Measurements from ENCODE around the gene C16orf46.

The C16orf46 gene

GRCh38 chr16:81073560-81074330 lies 3.3 kb downstream of the C16orf46 start:
- no peak for DNase-seq

DNA sequence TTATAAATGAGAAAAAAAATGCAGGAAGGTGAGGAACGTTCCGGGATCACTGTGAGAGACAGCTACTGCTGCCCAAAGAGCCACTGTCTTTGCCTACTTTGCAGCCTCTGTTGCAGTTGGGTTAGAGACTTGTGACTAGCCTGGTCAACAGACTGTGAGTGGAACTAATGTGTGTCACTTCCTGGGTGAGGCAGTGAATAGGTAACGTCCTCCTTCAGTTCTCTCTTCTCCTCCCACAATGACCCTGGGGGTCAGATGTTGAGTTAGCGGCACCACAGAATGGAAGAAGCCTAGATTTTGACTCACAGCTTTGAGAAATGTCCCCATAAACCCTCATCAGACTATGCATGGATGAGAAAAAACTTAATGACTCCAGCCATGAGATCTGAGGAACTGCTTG lies 5.2 kb downstream of the C16orf46 start:
- no peak for DNase-seq

- DNase-seq, result no peak
Measured at GRCh38 chr16:81070979-81071378, 6.1 kb downstream of the C16orf46 start.

DNA sequence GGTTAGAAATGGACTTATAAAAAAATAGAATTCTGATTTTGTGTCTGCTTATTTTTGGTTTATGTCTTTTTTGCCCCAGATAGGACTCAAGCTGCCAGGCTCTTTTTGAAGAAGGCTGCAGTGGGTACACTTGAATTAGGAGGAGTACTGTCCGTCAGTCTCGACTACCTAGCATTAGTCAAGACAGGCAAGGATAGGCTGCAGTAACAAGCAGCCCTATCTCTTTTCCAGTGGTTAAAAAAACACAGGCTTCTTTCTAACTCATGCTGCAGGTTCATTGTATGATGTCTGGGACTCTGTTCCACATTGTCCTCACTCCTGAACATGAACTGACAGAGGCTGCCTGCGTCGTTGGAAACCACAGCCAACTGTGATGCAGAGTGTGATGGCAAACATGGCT lies 8.0 kb downstream of the C16orf46 start:
- no peak for DNase-seq

DNA sequence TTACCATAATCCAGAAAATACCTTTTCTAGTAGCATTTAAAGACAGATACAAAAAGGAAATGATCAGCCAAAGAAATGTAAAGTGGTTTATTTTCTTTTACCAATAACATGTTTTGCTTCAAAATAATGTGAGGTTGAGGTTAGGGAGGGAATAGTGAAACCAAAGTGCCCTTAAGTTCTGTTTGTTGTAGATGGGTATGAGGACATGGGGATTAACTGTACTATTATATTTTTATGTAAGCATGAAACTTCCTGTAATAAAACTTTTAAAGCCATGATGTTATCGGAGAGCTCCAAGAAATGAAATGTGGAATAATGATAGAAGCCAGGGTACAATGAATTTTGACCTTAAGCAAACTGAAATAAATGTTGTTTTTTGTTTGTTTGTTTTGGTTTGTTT lies 9.9 kb downstream of the C16orf46 start:
- no peak for DNase-seq

DNA sequence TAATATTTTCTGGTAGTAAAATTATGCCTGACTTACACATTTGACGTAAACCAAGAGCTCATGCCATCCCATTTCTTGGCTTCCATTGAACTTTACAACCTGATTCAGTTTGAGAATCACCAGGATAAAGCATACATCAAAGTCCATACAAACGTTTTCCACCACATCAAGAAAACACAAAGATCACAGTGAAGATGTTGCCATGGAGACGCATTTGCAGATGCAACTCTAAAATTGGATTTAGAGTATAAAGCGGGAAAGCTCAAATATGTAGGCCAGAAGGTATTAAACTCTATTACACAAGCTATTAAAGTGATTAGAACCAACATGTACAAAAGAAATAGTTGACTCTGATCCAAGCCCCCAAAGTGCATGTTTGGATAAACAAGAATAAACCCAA lies 10.4 kb downstream of the C16orf46 start:
- DNase-seq, result no peak

GRCh38 chr16:81061871-81062608 lies 15.0 kb downstream of the C16orf46 start:
- DNase-seq, result no peak

- no peak for DNase-seq
Measured at GRCh38 chr16:81061307-81061640, 15.8 kb downstream of the C16orf46 start.

GRCh38 chr16:81060576-81061306 lies 16.3 kb downstream of the C16orf46 start:
- no peak for DNase-seq

GRCh38 chr16:81053761-81054160 lies 23.3 kb downstream of the C16orf46 start:
- no peak for DNase-seq

- no peak for DNase-seq
Measured at GRCh38 chr16:81042821-81043220, 34.2 kb downstream of the C16orf46 start.

DNA sequence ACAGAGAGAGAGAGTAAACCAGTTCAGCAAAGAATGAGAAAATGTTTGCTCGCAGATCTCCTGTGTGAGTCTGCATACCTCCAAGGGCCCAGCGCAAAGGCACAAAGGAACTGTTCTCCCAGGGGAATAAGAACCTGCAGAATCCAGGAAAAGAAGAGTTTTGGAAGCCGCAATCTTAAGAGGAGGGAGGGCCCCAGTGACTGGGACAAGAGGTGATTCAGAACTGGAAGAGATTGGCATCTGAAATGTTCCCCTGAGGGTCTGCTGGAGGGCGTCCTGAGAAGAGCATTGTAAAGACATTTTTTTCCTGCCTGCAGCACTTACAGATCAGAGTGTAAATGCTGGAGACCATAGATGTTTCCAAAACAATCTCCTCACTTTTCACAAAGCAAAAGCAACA lies 35.3 kb downstream of the C16orf46 start:
- no peak for DNase-seq

DNA sequence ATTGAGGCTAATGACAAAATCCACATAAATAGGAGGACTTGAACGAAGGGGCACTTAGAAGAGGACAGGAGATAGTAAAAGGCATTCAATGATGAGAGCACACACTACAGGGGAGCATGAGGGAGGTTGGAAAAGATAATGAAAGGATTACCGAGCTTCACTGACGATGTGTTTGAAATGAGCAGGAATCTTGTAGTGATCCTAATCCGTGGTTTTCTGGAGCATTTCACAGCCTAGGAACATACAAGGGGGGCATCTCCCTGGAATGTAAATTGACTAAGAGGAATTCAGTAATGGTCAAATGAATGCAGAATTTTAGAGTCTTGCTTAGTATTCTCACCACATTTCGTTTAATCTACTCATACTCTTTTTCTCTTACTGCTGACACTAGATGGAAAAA lies 36.2 kb downstream of the C16orf46 start:
- DNase-seq, result no peak

- no peak for DNase-seq
Measured at GRCh38 chr16:81040131-81040530, 36.9 kb downstream of the C16orf46 start.

DNA sequence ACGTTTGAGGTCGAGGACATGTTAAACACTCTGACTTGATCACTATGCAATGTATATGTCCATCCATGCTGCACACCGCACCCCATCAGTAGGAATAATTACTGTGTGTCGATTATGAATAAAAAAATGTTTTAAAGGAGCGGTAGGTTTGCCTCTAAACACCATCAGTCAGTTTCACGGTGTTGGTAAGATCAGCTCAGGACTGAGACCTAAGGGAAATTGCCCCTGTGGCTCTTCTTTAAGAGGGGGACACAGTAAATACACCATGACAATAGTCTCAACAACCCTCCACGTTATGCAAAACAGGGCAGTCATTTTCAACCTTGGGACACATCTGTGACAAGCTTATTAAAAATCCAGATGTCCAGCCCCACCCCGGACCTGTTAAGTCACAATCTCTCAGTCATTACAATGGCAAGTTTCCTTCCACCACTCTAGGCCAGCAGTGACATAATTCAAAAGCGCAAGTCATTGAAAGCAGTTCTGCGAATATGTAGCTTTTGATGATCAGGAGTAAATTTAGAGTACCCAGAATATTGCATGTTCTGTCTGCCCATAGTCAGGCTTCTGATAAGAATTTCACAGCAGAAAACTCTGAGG lies 40.2 kb downstream of the C16orf46 start:
- DNase-seq, result no peak

DNA sequence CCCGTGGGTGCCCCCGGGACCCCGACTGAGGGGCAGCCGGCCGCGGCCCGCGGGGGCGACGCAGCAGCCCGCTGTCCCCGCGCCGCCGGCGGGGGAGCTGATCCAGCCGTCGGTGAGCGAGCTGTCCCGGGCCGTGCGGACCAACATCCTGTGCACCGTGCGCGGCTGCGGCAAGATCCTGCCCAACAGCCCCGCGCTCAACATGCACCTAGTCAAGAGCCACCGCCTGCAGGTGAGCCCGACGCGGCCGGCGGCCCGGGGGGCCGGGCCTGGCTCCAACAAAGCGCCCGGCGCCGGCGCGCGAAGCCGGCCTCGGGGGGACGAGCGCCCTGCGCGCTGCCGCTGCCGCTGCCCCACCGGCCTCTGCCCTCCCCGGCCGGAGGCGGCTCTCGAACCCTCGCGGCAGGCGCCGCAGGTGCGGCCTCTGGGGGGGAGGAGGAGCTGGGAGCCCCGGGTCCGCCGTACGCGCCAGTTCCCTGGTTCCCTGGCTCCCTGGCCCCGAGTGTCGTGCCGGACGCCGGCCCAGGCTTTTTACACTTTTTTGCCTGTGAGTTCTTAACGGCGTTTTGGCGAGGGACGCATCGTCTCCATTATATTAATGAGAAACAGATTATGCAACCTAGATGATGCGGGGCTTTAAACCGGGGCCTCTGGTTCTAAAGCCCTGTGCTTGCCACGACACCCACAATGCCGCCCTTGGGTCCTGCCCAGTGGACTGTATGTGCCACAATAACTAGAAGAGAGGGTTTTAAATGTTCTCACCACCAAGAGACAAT lies 40.9 kb downstream of the C16orf46 start:
- DNase-seq, result no peak

GRCh38 chr16:81035398-81035974 lies 41.6 kb downstream of the C16orf46 start, which contains the start of gene ATMIN:
ATMIN (plus strand) TSS chr16:81035842; CDS start chr16:81035871, 29 bp downstream.
- peak; percentile 22 for DNase-seq

DNA sequence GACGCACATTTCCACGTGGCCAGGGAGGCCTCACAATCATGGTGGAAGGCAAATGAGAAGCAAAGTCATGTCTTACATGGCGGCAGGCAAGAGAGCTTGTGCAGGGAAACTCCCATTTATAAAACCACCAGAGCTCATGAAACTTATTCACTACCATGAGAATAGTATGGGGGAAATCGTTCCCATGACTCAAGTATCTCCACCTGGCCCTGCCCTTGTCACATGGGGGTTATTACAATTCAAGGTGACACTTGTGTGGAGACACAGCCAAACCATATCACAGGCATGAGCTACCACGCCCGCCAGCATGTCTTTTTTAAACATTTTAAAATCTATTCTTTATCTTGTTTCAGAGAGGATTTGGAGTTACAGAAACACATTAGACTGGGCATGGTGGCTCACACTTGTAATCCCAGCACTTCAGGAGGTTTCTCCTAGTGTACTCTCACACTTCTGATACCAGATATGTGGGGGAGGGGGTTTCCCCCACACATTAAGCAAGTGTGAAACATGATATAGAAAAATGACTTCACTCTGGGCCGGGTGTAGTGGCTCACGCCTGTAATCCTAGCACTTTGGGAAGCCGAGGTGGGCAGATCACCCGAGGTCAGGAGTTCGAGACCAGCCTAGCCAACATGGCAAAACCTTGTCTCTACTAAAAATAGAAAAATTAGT lies 47.0 kb downstream of the C16orf46 start:
- DNase-seq, result no peak

DNA sequence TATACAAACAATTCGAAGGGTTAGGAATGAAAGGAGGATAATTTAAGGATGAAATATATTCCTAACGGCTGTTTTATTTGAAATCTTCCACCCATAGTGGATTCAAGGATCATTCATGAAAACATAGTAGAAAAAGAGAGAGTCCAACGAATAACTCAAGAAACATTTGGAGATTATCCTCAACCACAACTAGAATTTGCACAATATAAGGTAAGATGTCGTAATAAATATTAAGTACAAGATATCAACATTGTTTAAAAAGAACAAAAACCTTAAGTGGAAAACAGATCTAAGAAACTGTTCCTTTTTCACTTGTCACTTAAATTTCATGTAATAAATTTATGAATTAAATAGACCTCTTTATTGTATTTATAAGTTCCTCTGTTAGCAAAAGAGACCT lies 50.6 kb downstream of the C16orf46 start:
- DNase-seq, result no peak

DNA sequence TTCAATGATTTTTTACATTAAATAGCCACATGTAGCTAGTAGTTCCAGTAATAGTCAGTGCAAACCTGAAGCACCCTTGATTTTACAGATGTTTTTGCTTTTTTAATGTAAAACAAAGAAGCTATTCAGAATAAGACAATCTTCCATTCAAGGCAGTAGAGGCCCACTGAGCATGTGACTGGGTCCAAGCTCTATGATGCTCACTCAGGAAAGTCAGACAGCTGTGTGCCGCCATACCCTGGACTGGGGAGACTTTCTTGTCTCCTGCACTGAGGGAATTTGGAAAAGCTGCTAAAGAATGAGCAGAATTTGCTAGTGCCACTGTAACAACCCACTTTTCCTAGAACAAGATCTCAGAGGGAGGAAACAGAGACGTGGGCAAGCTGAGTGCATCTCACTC lies 58.5 kb downstream of the C16orf46 start:
- no peak for DNase-seq

DNA sequence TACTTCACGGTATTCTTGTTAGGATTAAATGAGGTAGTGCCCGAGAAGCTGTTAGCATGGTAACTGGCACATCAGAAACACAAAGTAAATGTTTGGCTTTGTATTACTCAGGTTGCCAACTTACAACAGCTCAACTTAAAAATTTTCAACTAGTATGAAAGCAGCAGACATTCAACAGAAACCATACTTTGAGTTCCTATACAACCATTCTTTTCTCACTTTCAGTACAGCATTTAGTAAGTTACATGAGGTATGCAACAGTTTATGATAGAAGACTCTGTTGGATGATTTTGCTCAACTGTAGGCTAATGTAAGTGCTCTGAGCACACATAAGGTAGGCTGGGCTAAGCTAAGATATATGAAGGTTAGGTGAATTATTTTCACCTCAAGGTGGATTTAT lies 62.4 kb downstream of the C16orf46 start:
- DNase-seq, result no peak

- no peak for DNase-seq
Measured at GRCh38 chr16:81012974-81013373, 64.1 kb downstream of the C16orf46 start.

Data from NCI-H2029 treated with DMSO at 0.1 percent for 48 hours (cell line).